Measurements from ENCODE around the gene RNU7-1.

- TF ChIP-seq BHLHE40 (IDR thresholded peaks at IDR 0.05; ENCODE audit: low read depth, low read length) (no peak), RFX5 (IDR thresholded peaks at IDR 0.05; ENCODE audit: low read depth, low read length) (no peak), CTCF (conservative IDR thresholded peaks at IDR 0.05; ENCODE audit: low read depth, low read length) (no peak), MAZ (IDR thresholded peaks at IDR 0.05; ENCODE audit: borderline replicate concordance, low read depth, low read length) (no peak)
Observed at GRCh38 chr12:6928703-6929407, 14.8 kb upstream of the RNU7-1 start.

Measured in IMR-90 (cell line).